Measurements from ENCODE around the gene PTPRM.

DNA sequence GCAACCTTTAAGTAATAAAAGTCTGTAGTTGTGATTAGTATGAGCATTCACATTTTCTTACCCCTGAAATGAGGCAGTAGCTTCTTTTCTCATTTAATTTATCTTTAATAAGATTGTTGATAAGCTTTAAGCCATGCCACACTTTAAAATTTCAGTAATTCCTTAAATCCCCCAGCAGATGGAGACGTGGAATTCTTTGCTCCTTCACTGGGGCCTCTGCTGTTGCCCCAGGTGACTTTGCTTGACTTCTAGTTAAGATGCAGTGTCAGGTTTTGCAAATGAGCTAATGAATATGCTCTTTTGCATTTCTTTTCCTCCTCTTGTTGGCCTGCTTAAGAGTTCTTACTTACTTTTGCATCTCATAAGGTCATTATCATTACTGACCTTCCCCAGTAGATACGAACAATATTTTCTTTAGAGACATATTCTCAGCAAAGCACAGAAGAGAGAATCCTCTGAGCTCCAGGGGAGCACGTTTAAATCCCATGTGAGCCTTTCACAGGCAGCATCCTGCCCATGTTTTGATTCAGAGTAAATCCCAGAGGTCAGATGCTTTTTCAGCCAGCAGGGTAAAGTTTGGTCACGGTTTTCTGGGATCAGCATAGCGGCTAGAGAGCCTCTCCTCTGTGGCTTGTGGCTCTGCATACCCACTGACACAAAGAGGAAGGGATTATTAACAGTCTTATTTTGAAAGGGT, 222.9 kb downstream of the PTPRM start:
- TF ChIP-seq, protein P1, sequence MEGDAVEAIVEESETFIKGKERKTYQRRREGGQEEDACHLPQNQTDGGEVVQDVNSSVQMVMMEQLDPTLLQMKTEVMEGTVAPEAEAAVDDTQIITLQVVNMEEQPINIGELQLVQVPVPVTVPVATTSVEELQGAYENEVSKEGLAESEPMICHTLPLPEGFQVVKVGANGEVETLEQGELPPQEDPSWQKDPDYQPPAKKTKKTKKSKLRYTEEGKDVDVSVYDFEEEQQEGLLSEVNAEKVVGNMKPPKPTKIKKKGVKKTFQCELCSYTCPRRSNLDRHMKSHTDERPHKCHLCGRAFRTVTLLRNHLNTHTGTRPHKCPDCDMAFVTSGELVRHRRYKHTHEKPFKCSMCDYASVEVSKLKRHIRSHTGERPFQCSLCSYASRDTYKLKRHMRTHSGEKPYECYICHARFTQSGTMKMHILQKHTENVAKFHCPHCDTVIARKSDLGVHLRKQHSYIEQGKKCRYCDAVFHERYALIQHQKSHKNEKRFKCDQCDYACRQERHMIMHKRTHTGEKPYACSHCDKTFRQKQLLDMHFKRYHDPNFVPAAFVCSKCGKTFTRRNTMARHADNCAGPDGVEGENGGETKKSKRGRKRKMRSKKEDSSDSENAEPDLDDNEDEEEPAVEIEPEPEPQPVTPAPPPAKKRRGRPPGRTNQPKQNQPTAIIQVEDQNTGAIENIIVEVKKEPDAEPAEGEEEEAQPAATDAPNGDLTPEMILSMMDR (IDR thresholded peaks at IDR 0.05), result peak; percentile 48 to 62 (median 58)
- TF ChIP-seq POLR2A (IDR thresholded peaks at IDR 0.05; ENCODE audit: low read depth) (no peak), POLR2AphosphoS5 (IDR thresholded peaks at IDR 0.05) (no peak), EP300 (IDR thresholded peaks at IDR 0.05) (no peak)

Data from esophagus muscularis mucosa (tissue), 4 donors.